ENCODE data around the gene LHFPL3.
"Not testable (repeated sequence)": the region's sequence is repeated elsewhere in the genome, so short reads cannot be mapped to it uniquely, and the experiment has no call there.

LHFPL3 gene

GRCh38 chr7:104653825-104654401 lies 325.5 kb downstream of the LHFPL3 start:
- DNase-seq (ENCODE audit: low read depth, low spot score): no peak
- H3K4me3 ChIP-seq (ENCODE audit: low read length): no peak overlapping the region

- no peak for DNase-seq (ENCODE audit: low read depth, low spot score)
- H3K4me3 ChIP-seq (ENCODE audit: low read length): no peak overlapping the region
Measured at GRCh38 chr7:104655592-104655991, 327.2 kb downstream of the LHFPL3 start.

GRCh38 chr7:104656467-104656866 lies 328.1 kb downstream of the LHFPL3 start:
- H3K4me3 ChIP-seq (ENCODE audit: low read length): no peak overlapping the region
- DNase-seq (ENCODE audit: low read depth, low spot score): no peak

GRCh38 chr7:104657134-104657533 lies 328.7 kb downstream of the LHFPL3 start:
- H3K4me3 ChIP-seq (ENCODE audit: low read length): no peak overlapping the region
- DNase-seq (ENCODE audit: low read depth, low spot score): no peak

- no peak overlapping the region for H3K4me3 ChIP-seq (ENCODE audit: low read length)
- no peak for DNase-seq (ENCODE audit: low read depth, low spot score)
Measured at GRCh38 chr7:104661575-104661974, 333.2 kb downstream of the LHFPL3 start.

- DNase-seq (ENCODE audit: low read depth, low spot score): no peak
- H3K4me3 ChIP-seq (ENCODE audit: low read length): no peak overlapping the region
Measured at GRCh38 chr7:104664648-104665047, 336.2 kb downstream of the LHFPL3 start.

GRCh38 chr7:104677587-104677986 lies 349.2 kb downstream of the LHFPL3 start:
- no peak for DNase-seq (ENCODE audit: low read depth, low spot score)

GRCh38 chr7:104679085-104679484 lies 350.7 kb downstream of the LHFPL3 start:
- DNase-seq (ENCODE audit: low read depth, low spot score): no peak
- H3K4me3 ChIP-seq (ENCODE audit: low read length): no peak overlapping the region

More at GRCh38 chr7:104677587-104677986, 349.2 kb downstream of the LHFPL3 start:
- no peak overlapping the region for H3K4me3 ChIP-seq (ENCODE audit: low read length)

GRCh38 chr7:104686286-104686685 lies 357.9 kb downstream of the LHFPL3 start:
- no peak for DNase-seq (ENCODE audit: low read depth, low spot score)
- H3K4me3 ChIP-seq (ENCODE audit: low read length): no peak overlapping the region

GRCh38 chr7:104694710-104695109 lies 366.3 kb downstream of the LHFPL3 start:
- no peak for DNase-seq (ENCODE audit: low read depth, low spot score)
- no peak overlapping the region for H3K4me3 ChIP-seq (ENCODE audit: low read length)

- no peak for DNase-seq (ENCODE audit: low read depth, low spot score)
- H3K4me3 ChIP-seq (ENCODE audit: low read length): no peak overlapping the region
Measured at GRCh38 chr7:104695563-104695962, 367.2 kb downstream of the LHFPL3 start.

- no peak for DNase-seq (ENCODE audit: low read depth, low spot score)
- no peak overlapping the region for H3K4me3 ChIP-seq (ENCODE audit: low read length)
Measured at GRCh38 chr7:104700336-104700735, 371.9 kb downstream of the LHFPL3 start.

GRCh38 chr7:104721027-104721426 lies 392.6 kb downstream of the LHFPL3 start:
- DNase-seq (ENCODE audit: low read depth, low spot score); H3K4me3 ChIP-seq (ENCODE audit: low read length): not testable (repeated sequence)

GRCh38 chr7:104723001-104723400 lies 394.6 kb downstream of the LHFPL3 start:
- DNase-seq (ENCODE audit: low read depth, low spot score): no peak
- H3K4me3 ChIP-seq (ENCODE audit: low read length): no peak overlapping the region

GRCh38 chr7:104758504-104758903 lies 430.1 kb downstream of the LHFPL3 start:
- no peak overlapping the region for H3K4me3 ChIP-seq (ENCODE audit: low read length)
- DNase-seq (ENCODE audit: low read depth, low spot score): no peak

- no peak overlapping the region for H3K4me3 ChIP-seq (ENCODE audit: low read length)
- no peak for DNase-seq (ENCODE audit: low read depth, low spot score)
Measured at GRCh38 chr7:104761892-104762291, 433.5 kb downstream of the LHFPL3 start.

- DNase-seq (ENCODE audit: low read depth, low spot score): no peak
Measured at GRCh38 chr7:104767113-104767512, 438.7 kb downstream of the LHFPL3 start.

GRCh38 chr7:104767826-104768536 lies 439.6 kb downstream of the LHFPL3 start:
- H3K4me3 ChIP-seq (ENCODE audit: low read length): no peak overlapping the region
- no peak for DNase-seq (ENCODE audit: low read depth, low spot score)

More at GRCh38 chr7:104767113-104767512, 438.7 kb downstream of the LHFPL3 start:
- no peak overlapping the region for H3K4me3 ChIP-seq (ENCODE audit: low read length)

GRCh38 chr7:104772405-104773345 lies 444.3 kb downstream of the LHFPL3 start:
- no peak overlapping the region for H3K4me3 ChIP-seq (ENCODE audit: low read length)
- DNase-seq (ENCODE audit: low read depth, low spot score): no peak

- no peak overlapping the region for H3K4me3 ChIP-seq (ENCODE audit: low read length)
- DNase-seq (ENCODE audit: low read depth, low spot score): no peak
Measured at GRCh38 chr7:104773796-104774195, 445.4 kb downstream of the LHFPL3 start.
